SW480 (cell line): Measurements from ENCODE around the gene STK10.

ENCODE experiments used
- DNase-seq: peaks from one replicate; pipeline ENCODE4 v3.0.0-alpha.2; 2016; ENCODE audit warnings: low spot score

The STK10 gene

GRCh38 chr5:172106511-172107356, 81.3 kb downstream of the STK10 start:
- DNase-seq, result peak; percentile 23

- DNase-seq, result no peak
Measured at GRCh38 chr5:172105811-172106210, 82.2 kb downstream of the STK10 start.

GRCh38 chr5:172104801-172105701, 83.0 kb downstream of the STK10 start:
- DNase-seq, result no peak

- DNase-seq, result no peak
Measured at GRCh38 chr5:172104021-172104420, 84.0 kb downstream of the STK10 start.

- peak; percentile 79 for DNase-seq
Measured at GRCh38 chr5:172102913-172103626, 85.0 kb downstream of the STK10 start.

GRCh38 chr5:172102218-172102870, 85.7 kb downstream of the STK10 start:
- no peak for DNase-seq

GRCh38 chr5:172101547-172102217, 86.3 kb downstream of the STK10 start:
- no peak for DNase-seq

GRCh38 chr5:172098883-172099282, 89.1 kb downstream of the STK10 start:
- no peak for DNase-seq

- DNase-seq, result no peak
Measured at GRCh38 chr5:172098046-172098445, 90.0 kb downstream of the STK10 start.

- DNase-seq, result no peak
Measured at GRCh38 chr5:172097356-172097755, 90.7 kb downstream of the STK10 start.

- DNase-seq, result no peak
Measured at GRCh38 chr5:172096207-172096940, 91.7 kb downstream of the STK10 start.

- DNase-seq, result no peak
Measured at GRCh38 chr5:172095368-172096206, 92.4 kb downstream of the STK10 start.

GRCh38 chr5:172093965-172094364, 94.1 kb downstream of the STK10 start:
- DNase-seq, result no peak

GRCh38 chr5:172093559-172093958, 94.5 kb downstream of the STK10 start:
- no peak for DNase-seq

GRCh38 chr5:172091956-172092732, 95.9 kb downstream of the STK10 start:
- no peak for DNase-seq

GRCh38 chr5:172090976-172091547, 97.0 kb downstream of the STK10 start:
- no peak for DNase-seq

GRCh38 chr5:172089298-172090117, 98.5 kb downstream of the STK10 start:
- no peak for DNase-seq

- no peak for DNase-seq
Measured at GRCh38 chr5:172088801-172089200, 99.2 kb downstream of the STK10 start.
